HCT116 (cell line): ENCODE measurements around the gene CSDE1. TPM values are rescaled to one million over a fixed set of nuclear protein-coding genes. Genes with fewer than 3 reads are reported as not detected.
"Not testable (repeated sequence)": the region's sequence is repeated elsewhere in the genome, so short reads cannot be mapped to it uniquely, and the experiment has no call there.

ENCODE experiments used
- ATAC-seq: fragments of 200-7000 bp; cut with Tn5 transposase; 2 replicates; pipeline ENCODE4 v1.9.1; 2020; ENCODE audit warnings: mild to moderate bottlenecking, moderate library complexity
- BruUV-seq: library from RNA; stranded (reverse); fragments of 400-500 nt; replicated peaks from 2 replicates; lab custom pipeline; 2021; lab: Mats Ljungman, UMichigan
- CTCF ChIA-PET: fragments of 300-600 bp; sonication (Branson Sonifier 250); formaldehyde crosslinking; loops from one replicate; lab custom pipeline; 2021; ENCODE audit warnings: antibody characterized with exemption; lab: Charles Lee
- POLR2A ChIA-PET: fragments of 300-600, 350-600 bp; sonication (Branson Sonifier 250); formaldehyde crosslinking; loops from one replicate; lab custom pipeline; 2021; ENCODE audit warnings: antibody characterized with exemption; lab: Charles Lee
- RAD21 ChIA-PET, 2 experiments: fragments of 300-600 bp; sonication (Branson Sonifier 250); formaldehyde crosslinking; loops; one replicate each; lab custom pipeline; 2023; ENCODE audit warnings: low total read pairs in 2 of 2; ENCODE audit not compliant: uncharacterized antibody in 2 of 2, unreplicated experiment in 2 of 2, low non-redundant PET in 1 of 2; lab: Charles Lee
- DNase-seq: peaks from one replicate; pipeline ENCODE4 v3.0.0-alpha.2; 2010; ENCODE audit warnings: low read depth, low spot score
- H2AFZ ChIP-seq: fragments of 200-600 bp; shearing (Covaris generic), sonication (generic); 2 replicates; pipeline ENCODE4 v1.6.1; 2017; ENCODE audit warnings: low read depth, mixed run types, mixed read lengths, antibody characterized with exemption, low read length; ENCODE audit not compliant: poor library complexity, severe bottlenecking
- H3K27ac ChIP-seq: 2 replicates; pipeline ENCODE4 v1.5.1; 2012; ENCODE audit warnings: low read depth, low read length
- H3K27me3 ChIP-seq: fragments of 200-600 bp; sonication (generic); 2 replicates; pipeline ENCODE4 v1.6.1; 2016; ENCODE audit warnings: mixed run types, low read length, mixed read lengths; ENCODE audit not compliant: insufficient read depth
- H3K36me3 ChIP-seq, 2 experiments: fragments of 200-500 bp in 1 of 2; fragments of 200-600 bp in 1 of 2; sonication (Bioruptor generic) in 1 of 2; sonication (generic) in 1 of 2; 2 replicates each; pipeline versions ENCODE4 v1.5.1 to v1.6.1; 2014 to 2016; ENCODE audit warnings: low read length in 2 of 2, inconsistent platforms in 1 of 2, mixed read lengths in 1 of 2, mixed run types in 1 of 2; ENCODE audit not compliant: insufficient read depth in 2 of 2, control insufficient read depth in 1 of 2
- H3K4me1 ChIP-seq, 2 experiments: fragments of 200-600 bp in 1 of 2; sonication (generic) in 1 of 2; 2 replicates each; pipeline versions ENCODE4 v1.5.1 to v1.6.1; 2012 to 2017; ENCODE audit warnings: low read length in 2 of 2, inconsistent platforms in 1 of 2, mild to moderate bottlenecking in 1 of 2, mixed read lengths in 1 of 2, mixed run types in 1 of 2, moderate library complexity in 1 of 2; ENCODE audit not compliant: insufficient read depth in 2 of 2, control insufficient read depth in 1 of 2
- H3K4me2 ChIP-seq: fragments of 200-600 bp; sonication (generic); 2 replicates; pipeline ENCODE4 v1.6.1; 2017; ENCODE audit warnings: mixed run types, low read length, mixed read lengths
- H3K4me3 ChIP-seq, 2 experiments: fragments of 200-600 bp in 1 of 2; sonication (generic) in 1 of 2; replicated peaks in 1 of 2; 2 replicates each; pipeline ENCODE4 v1.5.1; 2011 to 2016; ENCODE audit warnings: low read length in 2 of 2, control low read depth in 1 of 2, low read depth in 1 of 2, mild to moderate bottlenecking in 1 of 2, mixed read lengths in 1 of 2, mixed run types in 1 of 2
- H3K79me2 ChIP-seq: fragments of 200-600 bp; sonication (generic); 2 replicates; pipeline ENCODE4 v1.6.1; 2017; ENCODE audit warnings: mild to moderate bottlenecking, mixed run types, low read length, moderate library complexity, mixed read lengths; ENCODE audit not compliant: insufficient read depth
- H3K9ac ChIP-seq: fragments of 200-600 bp; sonication (generic); 2 replicates; pipeline ENCODE4 v1.6.1; 2016; ENCODE audit warnings: low read length, mixed read lengths
- H3K9me2 ChIP-seq: fragments of 200-600 bp; sonication (generic), shearing (Covaris generic); 2 replicates; pipeline ENCODE4 v1.6.1; 2017; ENCODE audit warnings: mixed run types, mild to moderate bottlenecking, moderate library complexity; ENCODE audit not compliant: insufficient read depth
- H3K9me3 ChIP-seq, 2 experiments: fragments of 200-500 bp in 1 of 2; fragments of 200-600 bp in 1 of 2; sonication (Bioruptor generic) in 1 of 2; sonication (generic) in 1 of 2; 2 replicates each; pipeline ENCODE4 v1.6.1; 2014 to 2017; ENCODE audit warnings: low read length in 2 of 2, mixed read lengths in 2 of 2, inconsistent platforms in 1 of 2, low read depth in 1 of 2, mild to moderate bottlenecking in 1 of 2, mixed run types in 1 of 2, moderate library complexity in 1 of 2; ENCODE audit not compliant: control insufficient read depth in 1 of 2, insufficient read depth in 1 of 2
- H4K20me1 ChIP-seq: fragments of 200-600 bp; sonication (generic), shearing (Covaris generic); 2 replicates; pipeline ENCODE4 v1.6.1; 2017; ENCODE audit warnings: mixed run types, mild to moderate bottlenecking, moderate library complexity; ENCODE audit not compliant: insufficient read depth
- EZH2phosphoT487 ChIP-seq: fragments of 200-600 bp; IDR thresholded peaks from 2 replicates; pipeline ENCODE4 v1.6.1; 2018; ENCODE audit warnings: antibody characterized with exemption, borderline replicate concordance
- FOSL1 ChIP-seq: IDR thresholded peaks from 2 replicates; pipeline ENCODE4 v1.6.1; 2012; ENCODE audit warnings: low read depth
- intact Hi-C: fragments of 100-400 bp; cut with micrococcal nuclease; formaldehyde crosslinking; loops from 2 replicates; pipeline ENCODE4 v1.10.0; 2022
- total RNA-seq: library from RNA; stranded (reverse); gene quantifications from one replicate; pipeline ENCODE4 v1.2.1, GENCODE V29; 2021; ENCODE audit not compliant: unreplicated experiment
- TF ChIP-seq, protein P1 (sequence below): IDR thresholded peaks from 2 replicates; pipeline ENCODE4 v1.6.1; 2012

CSDE1 gene
- total RNA-seq, 1 experiment from 2014 or later = 515 TPM

DNA sequence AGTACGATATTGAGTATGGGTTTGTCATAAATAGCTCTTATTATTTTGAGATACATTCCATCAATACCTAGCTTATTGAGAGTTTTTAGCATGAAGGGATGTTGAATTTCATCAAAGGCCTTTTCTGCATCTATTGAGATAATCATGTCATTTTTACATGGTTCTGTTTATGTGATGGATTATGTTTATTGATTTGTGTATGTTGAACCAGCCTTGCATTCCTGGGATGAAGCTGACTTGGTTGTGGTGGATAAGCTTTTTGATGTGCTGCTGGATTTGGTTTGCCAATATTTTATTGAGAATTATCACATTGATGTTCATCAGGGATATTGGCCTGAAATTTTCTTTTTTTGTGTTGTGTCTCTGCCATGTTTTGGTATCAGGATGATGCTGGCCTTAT lies 28.7 kb upstream of the CSDE1 start:
- H3K36me3 ChIP-seq, ATAC-seq, intact Hi-C loops, H2AFZ ChIP-seq, H3K4me1 ChIP-seq, H3K79me2 ChIP-seq, DNase-seq, H3K9me2 ChIP-seq, H3K9ac ChIP-seq, BruUV-seq, H3K27ac ChIP-seq, RAD21 ChIA-PET, H3K4me2 ChIP-seq, H3K9me3 ChIP-seq, H3K4me3 ChIP-seq, H4K20me1 ChIP-seq, H3K27me3 ChIP-seq, CTCF ChIA-PET, POLR2A ChIA-PET: not testable (repeated sequence)

DNA sequence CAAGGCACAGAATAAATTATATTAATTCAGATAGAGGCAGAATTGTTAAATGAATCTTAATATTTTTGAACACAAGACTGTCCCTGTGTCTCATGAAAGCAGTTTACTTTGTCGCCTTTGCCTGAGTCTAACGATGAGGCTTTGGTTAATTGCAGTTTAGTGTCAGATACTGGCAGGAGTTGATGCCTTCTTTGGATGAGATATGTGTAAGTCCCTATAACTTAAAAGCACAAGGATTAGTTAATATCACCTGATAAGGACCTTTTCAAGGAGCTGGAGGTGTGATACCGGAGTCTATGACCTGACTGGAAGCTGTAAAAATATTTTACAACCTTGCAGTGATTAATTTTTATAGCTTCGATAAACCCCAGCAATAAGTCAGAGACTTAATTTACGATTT lies 24.7 kb upstream of the CSDE1 start:
- TF ChIP-seq FOSL1 (no peak), EZH2phosphoT487 (no peak)
- TF ChIP-seq, protein P1, sequence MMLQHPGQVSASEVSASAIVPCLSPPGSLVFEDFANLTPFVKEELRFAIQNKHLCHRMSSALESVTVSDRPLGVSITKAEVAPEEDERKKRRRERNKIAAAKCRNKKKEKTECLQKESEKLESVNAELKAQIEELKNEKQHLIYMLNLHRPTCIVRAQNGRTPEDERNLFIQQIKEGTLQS = no peak
- H3K9me2 ChIP-seq = no peaks in the 10 kb centered on the region
- ChIA-PET POLR2A (no interaction called here), CTCF (no interaction called here), RAD21 (no interaction called here)
- H3K27me3 ChIP-seq = no peaks in the 10 kb centered on the region
- BruUV-seq = no TSS peak
- peaks cover 5 to 12% of the 10 kb centered on the region in 2 experiments; a peak in 2 of 4 replicates for H3K36me3 ChIP-seq
- intact Hi-C loops = no loop called here
- no peak overlapping the region for H3K27ac ChIP-seq
- H3K79me2 ChIP-seq = peaks cover 29% of the 10 kb centered on the region
- no peaks in the 10 kb centered on the region for H3K9me3 ChIP-seq
- no peaks in the 10 kb centered on the region for H4K20me1 ChIP-seq
- no peak overlapping the region for H3K4me2 ChIP-seq
- no peak for DNase-seq
- no peak overlapping the region for H3K9ac ChIP-seq
- H3K4me1 ChIP-seq = peaks cover 4 to 13% of the 10 kb centered on the region in 2 experiments; a peak in 3 of 4 replicates
- no peak overlapping the region for H3K4me3 ChIP-seq
- no peak overlapping the region for H2AFZ ChIP-seq
- no peak for ATAC-seq
